Right ventricle myocardium inferior (tissue), 1 donor: ENCODE data around the gene GAMT. TPM values are rescaled to one million over a fixed set of nuclear protein-coding genes. Genes with fewer than 3 reads are reported as not detected.

ENCODE experiments used
- ATAC-seq: fragments of 200-7000 bp; cut with Tn5 transposase; one replicate; pipeline ENCODE4 v1.9.1; 2020; ENCODE audit warnings: mild to moderate bottlenecking, moderate library complexity
- DNase-seq: peaks from one replicate; pipeline ENCODE4 v3.0.0; 2021; ENCODE audit errors: missing footprints
- intact Hi-C: fragments of 100-400 bp; cut with DNase I; formaldehyde crosslinking; loops from one replicate; pipeline ENCODE4 v1.11.0; 2022
- total RNA-seq: library from RNA; stranded (reverse); fragmentation: NEBNext Ultra II Directional; extraction: Animal tissue kit (Norgen Biotek cat#: 25700); gene quantifications from one replicate; pipeline ENCODE4 v1.2.1, GENCODE V29; 2021
- donor health status: DM: no; HTN: yes; CAD: no; lungs with severe emphysema.

Gene GAMT
- total RNA-seq, 1 donor from 2014 or later, result 85.8 TPM

DNA sequence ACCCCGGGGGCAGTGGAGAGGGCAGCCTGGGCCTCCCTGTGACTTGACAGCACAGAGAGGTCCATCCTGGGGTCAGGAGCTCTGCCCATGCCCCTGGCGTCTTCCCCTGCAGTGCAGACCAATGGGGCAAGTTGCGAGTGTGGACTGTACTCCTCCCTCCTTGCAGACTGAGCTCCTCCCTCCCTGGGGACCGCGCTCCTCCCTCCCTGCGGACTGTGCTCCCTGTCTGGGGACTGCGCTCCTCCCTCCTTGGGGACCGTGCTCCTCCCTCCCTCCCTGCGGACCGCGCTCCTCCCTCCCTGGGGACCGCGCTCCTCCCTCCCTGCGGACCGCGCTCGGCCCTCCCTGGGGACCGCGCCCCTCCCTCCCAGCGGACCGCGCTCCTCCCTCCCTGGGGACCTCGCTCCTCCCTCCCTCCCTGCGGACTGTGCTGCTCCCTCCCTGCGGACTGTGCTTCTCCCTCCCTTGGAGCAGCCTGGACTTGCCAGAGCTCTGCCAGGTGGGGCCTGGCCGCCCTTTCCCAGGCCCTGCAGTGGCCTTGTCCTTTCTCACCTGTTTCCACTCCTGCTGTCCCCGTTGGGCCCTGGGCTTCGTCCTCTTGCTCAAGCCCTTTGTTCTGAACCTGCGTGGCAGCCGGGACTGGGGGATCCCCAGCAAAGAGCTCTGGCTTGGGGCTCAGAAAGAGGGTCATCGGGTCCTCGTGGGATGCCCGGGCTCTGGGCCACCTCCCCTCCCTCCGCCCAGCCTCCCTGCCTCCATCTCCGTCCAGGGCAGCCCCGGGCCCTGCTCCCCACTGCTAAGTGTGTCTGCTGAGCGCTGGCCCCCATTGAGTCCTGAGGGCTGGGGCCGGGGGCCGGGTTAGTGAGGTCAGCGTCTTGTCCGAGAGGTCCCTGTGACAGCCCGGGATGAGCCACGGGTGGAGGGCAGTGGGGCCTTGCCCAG is 6.8 kb downstream of the GAMT start:
- DNase-seq (no peak), ATAC-seq (peak; percentile 18)
- intact Hi-C loops, result no loop called here

GRCh38 chr19:1393841-1394240 is 7.5 kb downstream of the GAMT start:
- DNase-seq (no peak), ATAC-seq (no peak)
- intact Hi-C loops, result no loop called here

- ATAC-seq, result no peak
- DNase-seq, result no peak
- intact Hi-C loops, result no loop called here
Measured at GRCh38 chr19:1392939-1393530, 8.3 kb downstream of the GAMT start.

DNA sequence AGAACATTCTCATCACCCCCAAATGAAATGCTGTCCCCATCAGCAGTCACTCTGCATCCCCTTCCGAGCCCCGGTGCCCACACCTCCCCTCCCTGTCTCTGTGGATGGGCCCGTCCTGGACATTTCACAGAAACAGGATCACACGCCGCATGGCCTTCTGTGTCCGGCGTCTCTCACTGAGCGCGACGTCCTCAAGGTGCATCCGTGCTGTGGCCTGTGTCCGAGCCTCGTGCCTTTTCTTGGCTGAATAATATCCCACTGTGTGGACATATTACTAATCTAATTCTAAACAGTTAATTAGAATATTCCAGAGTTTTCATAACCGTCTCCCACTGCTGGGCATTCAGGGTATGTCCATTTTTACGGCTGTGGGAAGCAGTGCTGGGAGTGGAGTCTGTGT is 8.9 kb downstream of the GAMT start:
- intact Hi-C loops, result no loop called here
- DNase-seq (no peak), ATAC-seq (no peak)

GRCh38 chr19:1390890-1391423 is 10.4 kb downstream of the GAMT start:
- ATAC-seq, result no peak
- intact Hi-C loops, result no loop called here
- no peak for DNase-seq

DNA sequence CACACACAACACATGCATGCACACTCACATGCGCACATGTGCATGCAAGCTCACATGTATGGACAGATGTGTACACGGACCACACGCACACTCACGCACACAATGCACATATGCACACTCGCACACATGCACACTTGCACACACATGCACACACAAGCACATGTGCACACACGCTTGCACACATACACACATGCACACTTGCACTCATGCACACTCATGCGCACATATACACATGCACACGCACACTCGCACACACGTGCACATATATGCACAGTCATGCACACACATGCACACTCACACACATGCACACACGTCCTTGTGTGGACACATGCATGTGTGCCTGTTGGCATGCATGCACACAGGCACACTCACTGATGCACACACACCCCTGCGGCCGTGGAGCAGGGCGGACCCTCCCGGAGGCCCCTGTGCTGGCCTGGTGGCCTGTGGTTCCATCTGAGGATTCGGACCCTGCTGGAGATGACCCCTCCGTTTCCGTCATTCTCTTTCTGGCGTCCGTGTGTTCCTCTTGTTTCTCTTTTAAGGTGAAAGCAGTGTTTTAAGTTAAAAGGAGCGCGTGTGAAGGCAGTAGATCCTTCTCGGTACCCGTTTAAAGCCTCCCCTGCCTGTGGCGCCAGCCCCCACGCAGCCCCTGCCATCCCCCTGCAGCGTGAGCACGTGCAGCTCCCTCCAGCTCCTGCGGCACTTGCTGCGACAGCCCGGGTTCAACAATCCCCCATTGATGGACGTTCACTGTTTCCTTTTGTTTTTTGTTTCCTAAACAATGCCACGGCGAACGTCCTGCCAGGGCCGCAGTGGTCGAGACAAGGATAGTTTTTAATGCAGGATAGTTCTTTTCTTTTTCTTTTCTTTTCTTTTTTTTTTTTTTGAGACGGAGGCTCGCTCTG is 12.1 kb downstream of the GAMT start:
- intact Hi-C loops, result loop anchor here (10.0 kb wide), 1 partner anchor 364 kb away; the partner anchor contains the start of genes CNN2, RNU6-2 and TMEM259
- ATAC-seq, result no peak
- no peak for DNase-seq

DNA sequence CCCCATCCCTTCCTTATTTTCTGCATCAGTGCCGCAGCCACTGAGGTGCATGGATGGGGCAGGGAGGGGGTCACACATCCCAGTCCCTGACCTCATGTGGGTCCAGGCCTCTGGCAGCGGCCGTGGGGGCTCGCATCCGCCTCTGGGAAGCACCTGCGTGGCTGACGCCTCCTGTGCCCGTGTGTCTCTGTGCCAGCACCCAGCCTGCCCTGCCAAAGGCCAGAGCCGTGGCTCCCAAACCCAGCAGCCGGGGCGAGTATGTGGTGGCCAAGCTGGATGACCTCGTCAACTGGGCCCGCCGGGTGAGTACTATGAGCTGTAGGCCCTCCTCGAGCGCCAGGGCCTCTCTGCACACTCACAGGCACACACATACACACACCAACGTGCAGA is 12.7 kb downstream of the GAMT start:
- intact Hi-C loops, result loop anchor here (10.0 kb wide), 1 partner anchor 364 kb away; the partner anchor contains the start of genes CNN2, RNU6-2 and TMEM259
- no peak for DNase-seq
- no peak for ATAC-seq

GRCh38 chr19:1387684-1388636 is 13.4 kb downstream of the GAMT start:
- DNase-seq, result no peak
- intact Hi-C loops, result loop anchor here (10.0 kb wide), 1 partner anchor 363 kb away; the partner anchor contains the start of genes CNN2, RNU6-2 and TMEM259
- ATAC-seq, result peak; percentile 32

GRCh38 chr19:1386945-1387683 is 14.2 kb downstream of the GAMT start:
- intact Hi-C loops, result loop anchor here (10.0 kb wide), 1 partner anchor 362 kb away; the partner anchor contains the start of genes CNN2, RNU6-2 and TMEM259
- ATAC-seq, result no peak
- no peak for DNase-seq

DNA sequence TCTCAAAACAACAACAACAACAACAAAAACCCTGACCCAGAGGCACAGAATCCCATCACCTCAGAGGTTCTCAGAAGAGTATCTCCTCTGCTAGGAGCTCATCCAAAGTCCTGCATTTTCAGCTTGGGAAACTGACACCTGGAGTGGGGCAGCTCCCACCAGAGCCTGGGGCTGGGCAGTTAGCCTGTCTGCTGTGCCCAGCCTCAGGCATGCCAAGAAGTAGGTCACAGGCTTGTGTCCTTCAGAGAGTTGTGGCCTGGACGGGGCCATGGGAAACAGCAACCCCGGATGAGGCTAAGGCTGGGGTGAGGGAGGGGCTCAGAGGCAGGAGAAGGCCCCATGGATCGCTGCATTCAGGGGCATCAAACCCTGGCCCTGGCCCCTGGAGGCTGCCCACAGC is 15.5 kb downstream of the GAMT start:
- intact Hi-C loops, result loop anchor here (10.0 kb wide), 1 partner anchor 361 kb away; the partner anchor contains the start of genes CNN2, RNU6-2 and TMEM259
- no peak for ATAC-seq
- no peak for DNase-seq

GRCh38 chr19:1384478-1385110 is 16.7 kb downstream of the GAMT start:
- intact Hi-C loops, result loop anchor here (5.0 to 10.0 kb wide), 2 partner anchors 107 to 360 kb away; partner anchors contain the start of genes CNN2, FAM174C, RNU6-2 and TMEM259
- ATAC-seq (no peak), DNase-seq (no peak)

DNA sequence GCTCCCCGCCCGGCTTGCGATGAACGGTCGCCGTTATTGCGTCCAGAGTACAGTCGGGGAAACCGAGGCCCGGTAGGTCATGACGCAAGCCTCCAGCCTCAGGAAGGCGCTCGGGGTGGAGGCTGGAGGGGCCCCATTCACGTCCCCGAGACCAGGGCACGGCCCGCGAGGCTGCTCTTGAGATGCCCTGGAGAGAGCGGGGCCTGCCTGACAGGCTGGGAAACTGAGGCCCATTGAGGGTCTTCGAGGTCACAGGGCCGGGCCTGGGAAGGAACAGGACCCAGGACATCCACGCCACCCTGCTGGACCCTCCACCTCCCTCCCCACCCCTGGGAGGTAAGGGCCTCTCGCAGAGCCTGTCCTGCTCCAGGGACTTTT is 17.3 kb downstream of the GAMT start:
- DNase-seq, result no peak
- ATAC-seq, result peak; percentile 1
- intact Hi-C loops, result loop anchor here (5.0 to 10.0 kb wide), 2 partner anchors 107 to 359 kb away; partner anchors contain the start of genes CNN2, FAM174C, RNU6-2 and TMEM259

DNA sequence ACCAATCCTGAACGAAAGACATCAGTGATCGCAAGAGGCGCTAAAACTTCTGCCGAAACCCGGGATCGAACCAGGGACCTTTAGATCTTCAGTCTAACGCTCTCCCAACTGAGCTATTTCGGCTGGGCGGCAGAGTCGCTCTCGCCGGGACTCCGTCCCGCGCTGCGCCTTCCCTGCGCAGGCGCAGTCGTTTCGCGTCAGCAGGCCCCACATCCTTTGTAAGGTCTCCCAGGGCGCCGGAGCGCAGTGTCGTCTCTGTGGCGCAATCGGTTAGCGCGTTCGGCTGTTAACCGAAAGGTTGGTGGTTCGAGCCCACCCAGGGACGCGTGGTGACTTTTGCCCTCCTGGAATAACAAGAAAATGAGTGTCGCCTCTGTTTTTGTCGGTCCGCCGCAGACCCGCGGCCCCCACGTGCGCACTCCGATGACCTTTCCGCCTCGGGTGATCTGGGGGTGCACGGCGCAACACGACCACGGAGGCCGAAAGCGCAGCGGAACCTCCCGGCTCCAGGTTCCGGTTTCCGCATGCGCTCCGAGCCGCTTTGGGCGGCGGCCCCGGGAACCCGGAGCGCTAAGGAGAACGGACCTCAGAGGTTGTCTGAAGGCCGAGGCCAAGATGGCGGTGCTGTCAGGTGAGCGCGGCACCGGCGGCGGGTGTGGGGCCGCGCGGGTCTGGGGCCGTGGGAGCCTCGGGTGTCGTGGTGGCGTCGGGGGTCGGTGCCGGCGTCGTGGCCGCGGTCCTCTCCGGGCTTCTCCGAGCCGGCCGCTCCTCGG is 17.8 kb downstream of the GAMT start, which contains the start of gene NDUFS7:
Gene NDUFS7, plus strand, starts transcription at position 596 of the 773 bp plus-strand sequence. Its CDS starts 20 bp downstream, at position 616.
- intact Hi-C loops, result loop anchor here (1.0 to 10.0 kb wide), 5 partner anchors 24 to 359 kb away; partner anchors contain the start of genes CNN2, DAZAP1, FAM174C and RNU6-2
- peak; percentile 93 for DNase-seq
- ATAC-seq, result peak; percentile 90

DNA sequence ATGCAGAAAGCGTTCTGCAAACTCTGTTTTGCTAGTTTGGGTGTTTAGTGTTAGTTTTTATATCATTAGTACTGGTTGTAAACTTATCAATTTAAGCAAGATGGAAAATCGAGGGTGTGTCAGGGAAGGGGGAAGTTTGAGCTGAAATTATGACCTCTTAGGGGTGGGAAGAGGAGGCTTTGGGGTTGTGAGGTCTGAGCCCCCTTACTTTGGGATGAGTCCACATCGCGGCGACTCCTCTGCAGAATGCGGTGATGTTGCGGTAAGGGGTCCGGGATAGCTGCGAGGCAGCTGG is 18.4 kb downstream of the GAMT start:
- ATAC-seq, result no peak
- intact Hi-C loops, result loop anchor here (1.0 to 10.0 kb wide), 5 partner anchors 24 to 358 kb away; partner anchors contain the start of genes CNN2, DAZAP1, FAM174C and RNU6-2
- DNase-seq, result no peak

- intact Hi-C loops, result loop anchor here (2.0 to 10.0 kb wide), 3 partner anchors 27 to 357 kb away; partner anchors contain the start of genes CNN2, FAM174C, RNU6-2 and TMEM259
Measured at GRCh38 chr19:1382250-1382649, 19.1 kb downstream of the GAMT start.

More at GRCh38 chr19:1382250-1382649, 19.1 kb downstream of the GAMT start:
- DNase-seq, result peak; percentile 48
- no peak for ATAC-seq
